Dedifferentiated amniotic fluid mesenchymal stem cell (primary cell): ENCODE results near the gene DKK2.
A peak's percentile ranks its signal among the peaks of the same experiment; 100 is the strongest.

Experiments
- DNase-seq: peaks from one replicate; pipeline ENCODE4 v3.0.0-alpha.2; 2016; ENCODE audit errors: extremely low spot score

The DKK2 gene

GRCh38 chr4:107017443-107018343, 18.4 kb downstream of the DKK2 start:
- no peak for DNase-seq

- DNase-seq = no peak
These were observed 24.8 kb downstream of the DKK2 start for GRCh38 chr4:107011312-107011711.

- DNase-seq = no peak
These were observed 26.7 kb downstream of the DKK2 start for GRCh38 chr4:107009196-107009968.

- DNase-seq = no peak
These were observed 28.0 kb downstream of the DKK2 start for GRCh38 chr4:107008115-107008514.

GRCh38 chr4:107006218-107006617, 29.9 kb downstream of the DKK2 start:
- no peak for DNase-seq

- DNase-seq = no peak
These were observed 39.6 kb downstream of the DKK2 start for GRCh38 chr4:106996490-106996889.

- no peak for DNase-seq
These were observed 42.3 kb downstream of the DKK2 start for GRCh38 chr4:106993827-106994226.

GRCh38 chr4:106987311-106987710, 48.8 kb downstream of the DKK2 start:
- no peak for DNase-seq

- DNase-seq = peak; percentile 57
These were observed 49.6 kb downstream of the DKK2 start for GRCh38 chr4:106986486-106986885.

- DNase-seq = no peak
These were observed 50.3 kb downstream of the DKK2 start for GRCh38 chr4:106985830-106986229.

GRCh38 chr4:106982711-106983211, 53.4 kb downstream of the DKK2 start:
- no peak for DNase-seq

- no peak for DNase-seq
These were observed 54.7 kb downstream of the DKK2 start for GRCh38 chr4:106981431-106981830.

- no peak for DNase-seq
These were observed 56.6 kb downstream of the DKK2 start for GRCh38 chr4:106979476-106979875.

GRCh38 chr4:106978046-106978774, 57.9 kb downstream of the DKK2 start:
- DNase-seq = no peak

- no peak for DNase-seq
These were observed 64.5 kb downstream of the DKK2 start for GRCh38 chr4:106971636-106972035.

- DNase-seq = no peak
These were observed 68.2 kb downstream of the DKK2 start for GRCh38 chr4:106967892-106968291.

GRCh38 chr4:106953036-106953705, 82.9 kb downstream of the DKK2 start:
- DNase-seq = no peak

- no peak for DNase-seq
These were observed 84.2 kb downstream of the DKK2 start for GRCh38 chr4:106951891-106952290.

GRCh38 chr4:106941841-106942240, 94.3 kb downstream of the DKK2 start:
- no peak for DNase-seq

- no peak for DNase-seq
These were observed 105.6 kb downstream of the DKK2 start for GRCh38 chr4:106930522-106930921.

GRCh38 chr4:106929248-106929647, 106.9 kb downstream of the DKK2 start:
- no peak for DNase-seq
